ENCODE data around the gene DNAI7. TPM values are rescaled to one million over a fixed set of nuclear protein-coding genes. Genes with fewer than 3 reads are reported as not detected.

The DNAI7 gene
- total and polyA plus RNA-seq, 2 of the 8 experiments (the other 6 are each of a cell fraction or from before 2014, with no cell fraction given): 0.12 to 0.28 TPM

DNA sequence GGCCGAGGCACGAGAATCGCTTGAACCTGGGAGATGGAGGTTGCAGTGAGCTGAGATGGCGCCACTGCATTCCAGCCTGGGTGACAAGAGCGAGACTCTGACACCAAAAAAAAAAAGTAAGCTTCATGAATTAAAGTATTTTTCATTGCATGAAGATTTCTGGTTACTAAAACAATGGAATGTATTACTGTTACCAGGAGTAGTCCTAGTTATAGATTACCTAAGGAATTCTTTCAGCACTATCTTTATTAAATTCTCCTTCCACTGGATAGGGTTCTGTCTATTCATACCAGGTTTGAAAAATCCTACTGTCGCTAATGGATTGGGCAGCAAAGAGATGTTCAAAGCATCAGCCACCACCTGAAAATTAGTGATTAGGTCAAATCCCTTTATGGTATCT is 12.5 kb upstream of the DNAI7 start:
- H3K27me3 ChIP-seq (replicated peaks in 1 of 4; ENCODE audit: control insufficient read depth in 3 of 4, extremely low read depth in 1 of 4, insufficient read depth in 3 of 4, low read length in 3 of 4): no peaks in the 10 kb centered on the region
- TF ChIP-seq ZNF274 (IDR thresholded peaks at IDR 0.05; ENCODE audit: borderline replicate concordance, extremely low read depth, low read length): no peak
- TF ChIP-seq, protein P1, sequence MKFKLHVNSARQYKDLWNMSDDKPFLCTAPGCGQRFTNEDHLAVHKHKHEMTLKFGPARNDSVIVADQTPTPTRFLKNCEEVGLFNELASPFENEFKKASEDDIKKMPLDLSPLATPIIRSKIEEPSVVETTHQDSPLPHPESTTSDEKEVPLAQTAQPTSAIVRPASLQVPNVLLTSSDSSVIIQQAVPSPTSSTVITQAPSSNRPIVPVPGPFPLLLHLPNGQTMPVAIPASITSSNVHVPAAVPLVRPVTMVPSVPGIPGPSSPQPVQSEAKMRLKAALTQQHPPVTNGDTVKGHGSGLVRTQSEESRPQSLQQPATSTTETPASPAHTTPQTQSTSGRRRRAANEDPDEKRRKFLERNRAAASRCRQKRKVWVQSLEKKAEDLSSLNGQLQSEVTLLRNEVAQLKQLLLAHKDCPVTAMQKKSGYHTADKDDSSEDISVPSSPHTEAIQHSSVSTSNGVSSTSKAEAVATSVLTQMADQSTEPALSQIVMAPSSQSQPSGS (IDR thresholded peaks at IDR 0.05; ENCODE audit: low read length): no peak
- TF ChIP-seq PHF8 (conservative IDR thresholded peaks at IDR 0.05; ENCODE audit: low read depth, low read length): no peak
- no peak for TF ChIP-seq CREB1 (IDR thresholded peaks at IDR 0.05)
- no peak for TF ChIP-seq KDM4A (IDR thresholded peaks at IDR 0.05; ENCODE audit: low read depth, low read length, severe bottlenecking)
- no peak for TF ChIP-seq SUZ12 (IDR thresholded peaks at IDR 0.05; ENCODE audit: low read length)
- TF ChIP-seq SIX5 (IDR thresholded peaks at IDR 0.05; ENCODE audit: low read depth, low read length): no peak
- TF ChIP-seq NANOG (IDR thresholded peaks at IDR 0.05; ENCODE audit: insufficient read depth, low read depth, low read length, poor library complexity, severe bottlenecking): no peak
- TF ChIP-seq CBX8 (IDR thresholded peaks at IDR 0.05; ENCODE audit: borderline replicate concordance, low read depth, low read length): no peak
- peaks cover under 1 to 2% of the 10 kb centered on the region in 2 experiments for H4K20me1 ChIP-seq (replicated peaks in 1 of 2; ENCODE audit: control insufficient read depth in 1 of 2, insufficient read depth in 2 of 2, low read length in 2 of 2)
- H3K79me2 ChIP-seq (ENCODE audit: control insufficient read depth in 1 of 2, insufficient read depth in 2 of 2, low read length in 2 of 2): no peaks in the 10 kb centered on the region
- H3K9me3 ChIP-seq (ENCODE audit: insufficient read depth in 2 of 2, low read depth in 1 of 2, low read length in 1 of 2): no peaks in the 10 kb centered on the region
- no peak overlapping the region for H4K91ac ChIP-seq (replicated peaks; ENCODE audit: insufficient read length, low read length)
- no peak overlapping the region for H2BK15ac ChIP-seq (ENCODE audit: low read length)
- H2BK5ac ChIP-seq (ENCODE audit: low read depth, low read length): no peak overlapping the region
- WGBS, 2 experiments (ENCODE audit: extremely low coverage in 1 of 2, insufficient coverage in 1 of 2, insufficient read length in 1 of 2, insufficient replicate concordance in 2 of 2, low coverage in 1 of 2, low lambda C conversion rate in 2 of 2, missing lambda C conversion rate in 1 of 2): 85% methylated on average over 6 of the region's 6 CpGs; no CpG with 5 or more reads in 1 of the 2 experiments
- H3K36me3 ChIP-seq (ENCODE audit: control insufficient read depth in 2 of 4, insufficient read depth in 4 of 4, low read length in 3 of 4): peaks cover 2 to 31% (median 5%) of the 10 kb centered on the region in 4 experiments; a peak in 4 of 8 replicates
- H2AK5ac ChIP-seq (ENCODE audit: low read depth, low read length): no peak overlapping the region
- no peak overlapping the region for H3K4ac ChIP-seq (replicated peaks; ENCODE audit: insufficient read length, low read depth, low read length)
- FAIRE-seq (no peak), DNase-seq (ENCODE audit: low read depth in 1 of 2, low spot score in 2 of 2) (no peak)
- H3K14ac ChIP-seq (ENCODE audit: insufficient read length): no peak overlapping the region
- no peak overlapping the region for H4K5ac ChIP-seq (ENCODE audit: insufficient read length, low read depth, low read length)
- no peaks in the 10 kb centered on the region for H3K4me1 ChIP-seq (replicated peaks in 1 of 4; ENCODE audit: control insufficient read depth in 3 of 4, insufficient read depth in 4 of 4, low read length in 3 of 4)
- no peak overlapping the region for H3K9ac ChIP-seq (replicated peaks in 1 of 4; ENCODE audit: extremely low read depth in 1 of 4, low read depth in 3 of 4, low read length in 3 of 4)
- no peak overlapping the region for H2AFZ ChIP-seq (ENCODE audit: low read length)
- H2BK20ac ChIP-seq (ENCODE audit: low read length): no peak overlapping the region
- H3K4me2 ChIP-seq (ENCODE audit: insufficient read depth in 1 of 2, low read depth in 2 of 2, low read length in 2 of 2): no peak overlapping the region
- H3K23ac ChIP-seq (ENCODE audit: insufficient read length): no peak overlapping the region
- H2BK12ac ChIP-seq (ENCODE audit: low read depth, low read length): no peak overlapping the region
- ChIA-PET CTCF (ENCODE audit: partially characterized antibody) (interaction anchor here (1.5 kb wide), 1 partner anchor 34 kb away, joined by 5 read pairs; no protein-coding TSS in a partner anchor), POLR2A (ENCODE audit: partially characterized antibody) (interaction anchor here (0.9 kb wide), 1 partner anchor 13 kb away, joined by 3 read pairs; the partner anchor contains the start of gene DNAI7)
- H2BK120ac ChIP-seq (replicated peaks; ENCODE audit: low read depth, low read length): no peak overlapping the region
- H3K56ac ChIP-seq (replicated peaks; ENCODE audit: insufficient read length, low read depth, low read length): no peak overlapping the region
- H3K79me1 ChIP-seq (ENCODE audit: low read depth, low read length): no peaks in the 10 kb centered on the region
- no peak overlapping the region for H3K27ac ChIP-seq (ENCODE audit: low read depth, low read length)
- H3K23me2 ChIP-seq (ENCODE audit: low read depth, low read length): no peaks in the 10 kb centered on the region
- H3K18ac ChIP-seq (ENCODE audit: extremely low read depth, low read length): no peak overlapping the region
- no peak overlapping the region for H3K4me3 ChIP-seq (ENCODE audit: extremely low read depth in 1 of 4, insufficient read depth in 2 of 4, low read depth in 3 of 4, low read length in 4 of 4)
- no peak overlapping the region for H4K8ac ChIP-seq (ENCODE audit: extremely low read depth, insufficient read depth, low read length)
